PC-9 (cell line): ENCODE results near the gene MAGEB4. TPM values are rescaled to one million over a fixed set of nuclear protein-coding genes. Genes with fewer than 3 reads are reported as not detected.

Source experiments
- BruUV-seq: library from RNA; stranded (reverse); fragments of 400-500 nt; replicated peaks from 2 replicates; lab custom pipeline; 2021; lab: Mats Ljungman, UMichigan
- CTCF ChIA-PET: fragments of 300-600 bp; sonication (Branson Sonifier 250); formaldehyde crosslinking; loops from one replicate; lab custom pipeline; 2022; ENCODE audit warnings: antibody characterized with exemption; lab: Charles Lee
- POLR2A ChIA-PET: fragments of 300-600 bp; sonication (Branson Sonifier 250); formaldehyde crosslinking; loops from one replicate; lab custom pipeline; 2022; ENCODE audit warnings: antibody characterized with exemption; ENCODE audit not compliant: unreplicated experiment; lab: Charles Lee
- DNase-seq, 2 experiments: peaks; one replicate each; pipeline versions ENCODE4 v3.0.0 to v3.0.0-alpha.2; 2015 to 2022; ENCODE audit warnings: mixed read lengths in 1 of 2
- H2AFZ ChIP-seq: fragments of 200-600 bp; sonication (generic); 2 replicates; pipeline ENCODE4 v1.8.1; 2017; ENCODE audit warnings: antibody characterized with exemption
- H3F3A ChIP-seq: fragments of 200-600 bp; sonication (generic); 2 replicates; pipeline ENCODE4 v1.8.1; 2017; ENCODE audit warnings: antibody characterized with exemption, mild to moderate bottlenecking, low read depth; ENCODE audit not compliant: insufficient read depth
- H3K27ac ChIP-seq: fragments of 200-600 bp; sonication (generic); 2 replicates; pipeline ENCODE4 v1.6.1; 2016; ENCODE audit warnings: mixed run types
- H3K27me3 ChIP-seq: fragments of 200-600 bp; sonication (generic); 2 replicates; pipeline ENCODE4 v1.6.1; 2016; ENCODE audit warnings: low read depth, mixed run types; ENCODE audit not compliant: insufficient read depth
- H3K36me3 ChIP-seq: fragments of 200-600 bp; sonication (generic); 2 replicates; pipeline ENCODE4 v1.6.1; 2016; ENCODE audit warnings: low read depth, mixed run types
- H3K4me1 ChIP-seq: fragments of 200-600 bp; sonication (generic); replicated peaks from 2 replicates; pipeline ENCODE4 v1.6.1; 2016; ENCODE audit warnings: mixed run types; ENCODE audit not compliant: insufficient read depth
- H3K4me2 ChIP-seq: fragments of 200-600 bp; sonication (generic); 2 replicates; pipeline ENCODE4 v1.6.1; 2017; ENCODE audit warnings: mixed run types
- H3K4me3 ChIP-seq: fragments of 200-600 bp; sonication (generic); 2 replicates; pipeline ENCODE4 v1.6.1; 2016; ENCODE audit warnings: mixed run types
- H3K79me2 ChIP-seq: fragments of 200-600 bp; sonication (generic); 2 replicates; pipeline ENCODE4 v1.6.1; 2017; ENCODE audit warnings: low read depth, mixed run types
- H3K9me2 ChIP-seq: fragments of 200-600 bp; sonication (generic); 2 replicates; pipeline ENCODE4 v1.8.1; 2017; ENCODE audit warnings: mild to moderate bottlenecking; ENCODE audit not compliant: insufficient read depth
- H3K9me3 ChIP-seq: fragments of 200-600 bp; sonication (generic); 2 replicates; pipeline ENCODE4 v1.8.1; 2016; ENCODE audit warnings: low read depth; ENCODE audit not compliant: insufficient read depth
- H4K20me1 ChIP-seq: fragments of 200-600 bp; sonication (generic); 2 replicates; pipeline ENCODE4 v1.8.1; 2017; ENCODE audit not compliant: insufficient read depth
- CTCF ChIP-seq: fragments of 200-600 bp; sonication (generic); conservative IDR thresholded peaks from 2 replicates; pipeline ENCODE4 v1.6.1; 2017; ENCODE audit warnings: mixed run types, antibody characterized with exemption, mild to moderate bottlenecking, moderate library complexity
- EZH2 ChIP-seq: fragments of 200-600 bp; sonication (generic); IDR thresholded peaks from 2 replicates; pipeline ENCODE4 v1.8.0; 2017; ENCODE audit warnings: antibody characterized with exemption, low read depth
- intact Hi-C: fragments of 100-400 bp; cut with micrococcal nuclease; formaldehyde crosslinking; loops from one replicate; pipeline ENCODE4 v1.10.0; 2022; ENCODE audit not compliant: unreplicated experiment
- total RNA-seq: library from RNA; stranded (reverse); gene quantifications from 2 replicates; pipeline ENCODE4 v1.2.3, GENCODE V29; 2021

MAGEB4 gene
- total RNA-seq, 1 experiment from 2014 or later, result not detected

GRCh38 chrX:30230395-30230794, 11.4 kb upstream of the MAGEB4 start, which contains the start of gene MAGEB3:
Gene MAGEB3, plus strand, starts transcription at chrX:30230657. Its CDS starts 5,268 bp downstream, at chrX:30235925.
- CTCF ChIA-PET, result no interaction called here
- intact Hi-C loops, result no loop called here

GRCh38 chrX:30246769-30247489, 5.1 kb downstream of the MAGEB4 start, which contains the start of gene MAGEB1:
Gene MAGEB1, plus strand, starts transcription at chrX:30247146. Its CDS starts 3,348 bp downstream, at chrX:30250494.
- TF ChIP-seq CTCF, result no peak
- TF ChIP-seq EZH2, result no peak
- ChIA-PET CTCF (no interaction called here), POLR2A (no interaction called here)

More at GRCh38 chrX:30230395-30230794, 11.4 kb upstream of the MAGEB4 start, which contains the start of gene MAGEB3:
- Histone ChIP-seq H3K4me3 (no peak within 1 kb of the TSS), H3K27ac (no peak within 1 kb of the TSS), H3K27me3 (no peaks in the 10 kb centered on the region), H3K9me2 (no peaks in the 10 kb centered on the region), H3F3A (no peaks in the 10 kb centered on the region), H4K20me1 (no peaks in the 10 kb centered on the region), H3K4me2 (no peak within 1 kb of the TSS), H3K4me1 (no peaks in the 10 kb centered on the region), H2AFZ (no peak within 1 kb of the TSS), H3K36me3 (no peaks in the 10 kb centered on the region), H3K79me2 (no peaks in the 10 kb centered on the region), H3K9me3 (no peaks in the 10 kb centered on the region)
- no TSS peak for BruUV-seq
- POLR2A ChIA-PET, result no interaction called here
- TF ChIP-seq CTCF (no peak), EZH2 (no peak)
- no peak for DNase-seq

GRCh38 chrX:30248854-30249253, 7.1 kb downstream of the MAGEB4 start:
- no peaks in the 10 kb centered on the region for H3K36me3 ChIP-seq
- H3K9me3 ChIP-seq, result no peaks in the 10 kb centered on the region
- H3K27me3 ChIP-seq, result no peaks in the 10 kb centered on the region
- no peaks in the 10 kb centered on the region for H3K4me1 ChIP-seq
- no peaks in the 10 kb centered on the region for H3K9me2 ChIP-seq
- ChIA-PET POLR2A (no interaction called here), CTCF (no interaction called here)
- TF ChIP-seq EZH2 (no peak), CTCF (no peak)
- no peak overlapping the region for H3K27ac ChIP-seq
- H3F3A ChIP-seq, result no peaks in the 10 kb centered on the region
- H2AFZ ChIP-seq, result no peak overlapping the region
- no peaks in the 10 kb centered on the region for H3K79me2 ChIP-seq
- BruUV-seq, result no TSS peak
- no peak overlapping the region for H3K4me3 ChIP-seq
- H4K20me1 ChIP-seq, result no peaks in the 10 kb centered on the region
- intact Hi-C loops, result no loop called here
- no peak for DNase-seq
- no peak overlapping the region for H3K4me2 ChIP-seq

More at GRCh38 chrX:30246769-30247489, 5.1 kb downstream of the MAGEB4 start, which contains the start of gene MAGEB1:
- Histone ChIP-seq H2AFZ (no peak within 1 kb of the TSS), H3F3A (no peaks in the 10 kb centered on the region), H3K27ac (no peak within 1 kb of the TSS), H3K9me2 (no peaks in the 10 kb centered on the region), H3K4me2 (no peak within 1 kb of the TSS), H3K4me3 (no peak within 1 kb of the TSS), H4K20me1 (no peaks in the 10 kb centered on the region), H3K9me3 (no peaks in the 10 kb centered on the region), H3K36me3 (no peaks in the 10 kb centered on the region), H3K27me3 (no peaks in the 10 kb centered on the region), H3K79me2 (no peaks in the 10 kb centered on the region), H3K4me1 (no peaks in the 10 kb centered on the region)
- BruUV-seq, result no TSS peak
- DNase-seq, result no peak
- intact Hi-C loops, result no loop called here
